K562 (cell line): ENCODE results near the gene ADAMTS7.

Experiments
- E2F4 ChIP-seq: sonication (generic); formaldehyde crosslinking; IDR thresholded peaks from 2 replicates; pipeline ENCODE4 v1.8.0; 2022; ENCODE audit warnings: mild to moderate bottlenecking, low read depth, missing genetic modification reagents
- MTF1 ChIP-seq: fragments of 250-450 bp; sonication (Bioruptor Pico); IDR thresholded peaks from 2 replicates; pipeline ENCODE4 v1.9.0; 2021; ENCODE audit warnings: moderate library complexity, mild to moderate bottlenecking, inconsistent platforms, borderline replicate concordance
- NFYB ChIP-seq: IDR thresholded peaks from 2 replicates; pipeline ENCODE4 v1.6.1; 2011; ENCODE audit warnings: mild to moderate bottlenecking, moderate library complexity; ENCODE audit not compliant: insufficient read length; ENCODE audit errors: extremely low read depth
- ZNF551 ChIP-seq: fragments of 250-450 bp; sonication (Bioruptor Pico); IDR thresholded peaks from 2 replicates; pipeline ENCODE4 v1.5.0; 2021; ENCODE audit warnings: mild to moderate bottlenecking, moderate library complexity

DNA sequence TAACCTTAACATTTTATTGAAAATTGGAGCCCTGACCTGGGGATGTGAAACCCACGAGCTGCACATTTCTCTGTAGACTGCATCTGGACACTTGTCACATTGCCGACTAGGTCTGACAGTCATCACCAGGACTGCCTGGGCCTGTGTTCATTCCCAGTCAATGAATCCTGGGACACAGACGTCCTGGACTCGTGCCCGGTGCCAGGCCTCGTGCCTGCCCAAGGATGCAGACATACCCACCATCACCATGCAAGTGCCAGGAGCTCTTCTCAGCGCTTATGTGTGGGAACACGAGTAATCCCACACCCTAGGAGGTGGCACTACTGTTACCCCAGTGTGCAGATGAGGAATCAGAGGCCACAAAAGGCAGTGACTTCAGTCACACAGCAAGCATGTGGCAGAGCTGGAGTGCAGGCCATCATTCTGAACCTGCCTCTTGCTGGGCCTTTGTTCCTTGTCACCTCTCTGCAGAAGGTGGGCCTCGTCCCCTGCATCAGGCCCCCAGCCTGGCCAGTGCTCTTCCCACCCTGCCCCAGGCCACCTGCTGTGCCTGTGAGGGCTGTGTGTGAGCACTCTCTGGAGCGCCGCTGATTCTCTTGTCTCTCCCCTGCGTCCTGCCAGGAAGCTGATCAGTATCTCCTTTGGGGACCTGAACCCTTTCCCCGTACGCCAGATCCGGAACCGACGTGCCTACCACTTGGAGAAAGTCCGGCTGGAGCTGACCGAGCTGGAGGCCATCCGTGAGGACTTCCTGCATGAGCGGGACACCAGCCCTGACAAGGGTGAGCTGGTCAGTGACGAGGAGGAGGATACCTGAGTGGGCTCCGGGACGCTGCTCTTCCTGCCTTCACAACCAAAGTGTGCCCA, 58.5 kb downstream of the ADAMTS7 start:
- TF ChIP-seq E2F4 (CRISPR knock-in tag) (no peak), MTF1 (CRISPR knock-in tag) (no peak), NFYB (no peak), ZNF551 (CRISPR knock-in tag) (no peak)
